ENCODE measurements around the gene HEG1. TPM values are rescaled to one million over a fixed set of nuclear protein-coding genes. Genes with fewer than 3 reads are reported as not detected.
A peak's percentile ranks its signal among the peaks of the same experiment; 100 is the strongest.

HEG1 gene
- total RNA-seq, 5 donors from 2014 or later (not counting 1 experiment from before 2014, with no cell fraction given) = 22.6 to 27.6 (median 25.6) TPM

DNA sequence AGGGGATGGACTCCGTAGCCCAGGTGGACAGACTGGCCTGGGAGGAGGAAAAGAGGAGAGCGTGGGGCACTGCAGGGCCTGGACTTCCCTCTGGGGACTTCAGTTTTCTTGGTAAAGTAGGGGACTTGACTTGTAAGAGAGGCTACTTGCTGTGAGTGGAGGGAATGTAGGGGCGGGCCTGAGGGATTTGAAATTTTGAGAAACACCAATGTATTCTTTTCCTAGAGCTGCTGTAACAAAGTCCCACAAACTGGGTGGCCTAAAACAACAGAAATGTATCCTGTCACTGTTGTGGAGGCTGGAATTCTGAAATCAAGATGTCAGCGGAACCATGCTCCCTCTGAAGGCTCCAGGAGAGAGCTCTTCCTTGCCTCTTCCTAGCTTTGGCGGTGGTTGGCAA, 5.8 kb upstream of the HEG1 start:
- DNase-seq (no peak), ATAC-seq (replicated peaks in 1 of 4) (no peak)
- peaks cover 3 to 9% of the 10 kb centered on the region in 2 experiments for H3K27me3 ChIP-seq (replicated peaks in 1 of 2; ENCODE audit: control insufficient read depth in 2 of 2, extremely low read depth in 1 of 2, insufficient read depth in 2 of 2, low read length in 1 of 2)
- POLR2A ChIA-PET = no interaction called here
- H3K4me3 ChIP-seq (ENCODE audit: control insufficient read depth in 1 of 2, extremely low read depth in 1 of 2, low read length in 1 of 2) = no peak overlapping the region
- no peaks in the 10 kb centered on the region for H3K4me1 ChIP-seq (ENCODE audit: control insufficient read depth in 1 of 2, extremely low read depth in 1 of 2, insufficient read depth in 2 of 2, low read length in 2 of 2)
- Mint-ChIP-seq H3K36me3 (no peaks in the 10 kb centered on the region), H3K4me1 (peaks cover under 1 to 5% (median 2%) of the 10 kb centered on the region in 3 donors), H3K27ac (no peak overlapping the region), H3K27me3 (peaks cover 16 to 17% of the 10 kb centered on the region in 2 donors), H3K9me3 (no peaks in the 10 kb centered on the region), H3K4me3 (no peak overlapping the region)
- no peaks in the 10 kb centered on the region for H3K9me3 ChIP-seq
- H3K36me3 ChIP-seq (ENCODE audit: control insufficient read depth in 2 of 2, extremely low read depth in 1 of 2, insufficient read depth in 1 of 2, low read length in 1 of 2) = no peaks in the 10 kb centered on the region
- H3K27ac ChIP-seq (ENCODE audit: low read length) = no peak overlapping the region
- CTCF ChIA-PET = interaction anchor here in 1 of 2 donors (0.6 kb wide), 1 partner anchor 377 kb away, joined by 4 read pairs; no protein-coding TSS in a partner anchor
- WGBS (ENCODE audit: insufficient coverage) = 84% methylated on average over 4 of the region's 5 CpGs

GRCh38 chr3:125061170-125061569, 5.4 kb upstream of the HEG1 start:
- whole genome bisulfite sequencing (ENCODE audit: insufficient coverage) = 79% methylated on average over 4 of the region's 4 CpGs
- Mint-ChIP-seq H3K4me3 (no peak overlapping the region), H3K27me3 (peaks cover 16 to 17% of the 10 kb centered on the region in 2 donors), H3K27ac (no peak overlapping the region), H3K36me3 (no peaks in the 10 kb centered on the region), H3K4me1 (peaks cover 5 to 10% (median 6%) of the 10 kb centered on the region in 3 donors), H3K9me3 (no peaks in the 10 kb centered on the region)
- Histone ChIP-seq H3K9me3 (no peaks in the 10 kb centered on the region), H3K27ac (ENCODE audit: low read length) (no peak overlapping the region), H3K4me1 (ENCODE audit: control insufficient read depth in 1 of 2, extremely low read depth in 1 of 2, insufficient read depth in 2 of 2, low read length in 2 of 2) (peaks cover 0 to 5% of the 10 kb centered on the region in 2 experiments), H3K4me3 (ENCODE audit: control insufficient read depth in 1 of 2, extremely low read depth in 1 of 2, low read length in 1 of 2) (no peak overlapping the region), H3K27me3 (replicated peaks in 1 of 2; ENCODE audit: control insufficient read depth in 2 of 2, extremely low read depth in 1 of 2, insufficient read depth in 2 of 2, low read length in 1 of 2) (peaks cover 3 to 9% of the 10 kb centered on the region in 2 experiments), H3K36me3 (ENCODE audit: control insufficient read depth in 2 of 2, extremely low read depth in 1 of 2, insufficient read depth in 1 of 2, low read length in 1 of 2) (no peaks in the 10 kb centered on the region)
- ATAC-seq (replicated peaks in 1 of 4) (no peak), DNase-seq (no peak)
- CTCF ChIA-PET = interaction anchor here in 1 of 2 donors (0.6 kb wide), 1 partner anchor 377 kb away, joined by 4 read pairs; no protein-coding TSS in a partner anchor
- POLR2A ChIA-PET = no interaction called here

GRCh38 chr3:125059488-125060245, 3.9 kb upstream of the HEG1 start:
- WGBS (ENCODE audit: insufficient coverage) = 88% methylated on average over 7 of the region's 7 CpGs
- no peak for ATAC-seq (replicated peaks in 1 of 4)
- H3K36me3 ChIP-seq (ENCODE audit: control insufficient read depth in 2 of 2, extremely low read depth in 1 of 2, insufficient read depth in 1 of 2, low read length in 1 of 2) = no peaks in the 10 kb centered on the region
- ChIA-PET POLR2A (interaction anchor here in 1 of 2 donors (0.6 kb wide), 1 partner anchor 53 kb away, joined by 5 read pairs; no protein-coding TSS in a partner anchor), CTCF (no interaction called here)
- no peaks in the 10 kb centered on the region for H3K9me3 ChIP-seq
- Mint-ChIP-seq H3K4me1 (peaks cover 7 to 14% (median 10%) of the 10 kb centered on the region in 3 donors), H3K4me3 (no peak overlapping the region), H3K36me3 (no peaks in the 10 kb centered on the region), H3K27ac (no peak overlapping the region), H3K27me3 (peaks cover 16 to 17% of the 10 kb centered on the region in 2 donors), H3K9me3 (no peaks in the 10 kb centered on the region)
- DNase-seq = no peak
- H3K27me3 ChIP-seq (replicated peaks in 1 of 2; ENCODE audit: control insufficient read depth in 2 of 2, extremely low read depth in 1 of 2, insufficient read depth in 2 of 2, low read length in 1 of 2) = peaks cover 3 to 9% of the 10 kb centered on the region in 2 experiments
- no peak overlapping the region for H3K27ac ChIP-seq (ENCODE audit: low read length)
- no peak overlapping the region for H3K4me3 ChIP-seq (ENCODE audit: control insufficient read depth in 1 of 2, extremely low read depth in 1 of 2, low read length in 1 of 2)
- H3K4me1 ChIP-seq (ENCODE audit: control insufficient read depth in 1 of 2, extremely low read depth in 1 of 2, insufficient read depth in 2 of 2, low read length in 2 of 2) = peaks cover 3 to 10% of the 10 kb centered on the region in 2 experiments

GRCh38 chr3:125058959-125059358, 3.2 kb upstream of the HEG1 start:
- DNase-seq (no peak), ATAC-seq (replicated peaks in 1 of 4) (no peak)
- H3K36me3 ChIP-seq (ENCODE audit: control insufficient read depth in 2 of 2, extremely low read depth in 1 of 2, insufficient read depth in 1 of 2, low read length in 1 of 2) = no peaks in the 10 kb centered on the region
- no peaks in the 10 kb centered on the region for H3K9me3 ChIP-seq
- H3K4me3 ChIP-seq (ENCODE audit: control insufficient read depth in 1 of 2, extremely low read depth in 1 of 2, low read length in 1 of 2) = no peak overlapping the region
- H3K27ac ChIP-seq (ENCODE audit: low read length) = no peak overlapping the region
- H3K4me1 ChIP-seq (ENCODE audit: control insufficient read depth in 1 of 2, extremely low read depth in 1 of 2, insufficient read depth in 2 of 2, low read length in 2 of 2) = peaks cover 10 to 16% of the 10 kb centered on the region in 2 experiments
- POLR2A ChIA-PET = no interaction called here
- Mint-ChIP-seq H3K4me1 (peaks cover 13 to 21% (median 17%) of the 10 kb centered on the region in 3 donors), H3K27ac (no peak overlapping the region), H3K4me3 (no peak overlapping the region), H3K9me3 (no peaks in the 10 kb centered on the region), H3K36me3 (no peaks in the 10 kb centered on the region), H3K27me3 (peaks cover 16 to 17% of the 10 kb centered on the region in 2 donors)
- WGBS (ENCODE audit: insufficient coverage) = 100% methylated on average over 1 of the region's 3 CpGs
- CTCF ChIA-PET = no interaction called here
- peaks cover 3 to 9% of the 10 kb centered on the region in 2 experiments for H3K27me3 ChIP-seq (replicated peaks in 1 of 2; ENCODE audit: control insufficient read depth in 2 of 2, extremely low read depth in 1 of 2, insufficient read depth in 2 of 2, low read length in 1 of 2)

GRCh38 chr3:125058529-125058928, 2.7 kb upstream of the HEG1 start:
- H3K4me1 Mint-ChIP-seq = peaks cover 17 to 25% (median 21%) of the 10 kb centered on the region in 3 donors
- WGBS (ENCODE audit: insufficient coverage) = 96% methylated on average over 2 of the region's 3 CpGs
- no peaks in the 10 kb centered on the region for H3K36me3 ChIP-seq (ENCODE audit: control insufficient read depth in 2 of 2, extremely low read depth in 1 of 2, insufficient read depth in 1 of 2, low read length in 1 of 2)
- ChIA-PET POLR2A (interaction anchor here in 1 of 2 donors (0.8 kb wide), 1 partner anchor 35 kb away, joined by 3 read pairs; no protein-coding TSS in a partner anchor), CTCF (no interaction called here)
- H3K36me3 Mint-ChIP-seq = no peaks in the 10 kb centered on the region
- peaks cover 12 to 14% of the 10 kb centered on the region in 2 donors for H3K27me3 Mint-ChIP-seq
- H3K27ac Mint-ChIP-seq = no peak overlapping the region
- no peaks in the 10 kb centered on the region for H3K9me3 Mint-ChIP-seq
- no peaks in the 10 kb centered on the region for H3K9me3 ChIP-seq
- peaks cover 3 to 9% of the 10 kb centered on the region in 2 experiments for H3K27me3 ChIP-seq (replicated peaks in 1 of 2; ENCODE audit: control insufficient read depth in 2 of 2, extremely low read depth in 1 of 2, insufficient read depth in 2 of 2, low read length in 1 of 2)
- no peak overlapping the region for H3K4me3 ChIP-seq (ENCODE audit: control insufficient read depth in 1 of 2, extremely low read depth in 1 of 2, low read length in 1 of 2)
- peaks cover 15 to 20% of the 10 kb centered on the region in 2 experiments for H3K4me1 ChIP-seq (ENCODE audit: control insufficient read depth in 1 of 2, extremely low read depth in 1 of 2, insufficient read depth in 2 of 2, low read length in 2 of 2)
- DNase-seq (no peak), ATAC-seq (replicated peaks in 1 of 4) (no peak)
- no peak overlapping the region for H3K4me3 Mint-ChIP-seq
- H3K27ac ChIP-seq (ENCODE audit: low read length) = no peak overlapping the region

DNA sequence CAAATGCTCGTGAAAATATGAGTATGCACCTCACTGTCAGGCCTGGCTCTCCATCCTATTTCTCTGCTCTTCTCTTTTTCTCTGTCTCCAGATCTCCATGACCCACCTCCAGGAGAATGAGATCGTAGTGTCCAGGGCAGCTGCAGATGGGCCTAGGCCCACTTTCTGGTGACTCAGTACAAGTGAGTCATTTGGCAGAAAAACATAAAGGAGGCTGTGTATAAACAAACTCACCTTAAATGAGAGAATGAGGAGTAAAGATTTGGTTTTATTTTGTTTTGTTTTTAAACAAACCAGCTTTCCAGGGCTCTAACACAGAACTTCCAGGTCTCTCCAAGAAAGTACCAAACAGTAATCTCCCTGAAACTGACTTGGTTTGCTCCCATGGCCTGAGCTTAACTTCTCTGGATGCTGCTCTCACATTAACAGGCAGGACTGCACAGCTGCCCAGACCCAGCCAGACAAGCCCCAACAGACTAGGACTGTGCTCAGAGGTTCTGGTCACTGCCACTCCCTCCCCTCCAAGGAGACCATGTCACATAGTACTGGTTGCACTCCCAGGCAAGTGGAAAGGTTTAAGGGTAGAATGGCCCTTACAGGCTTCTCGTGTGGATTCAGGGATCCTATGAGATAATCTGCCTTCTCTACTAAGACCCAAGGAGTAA, 1.5 kb upstream of the HEG1 start:
- Mint-ChIP-seq H3K4me3 (peak overlapping the region; percentile 47 to 64 (median 58)), H3K27me3 (peaks cover 10 to 11% of the 10 kb centered on the region in 2 donors), H3K9me3 (no peaks in the 10 kb centered on the region), H3K4me1 (peaks cover 29 to 37% (median 33%) of the 10 kb centered on the region in 3 donors), H3K36me3 (no peaks in the 10 kb centered on the region), H3K27ac (peak overlapping the region in 1 of 2 donors; percentile 50)
- CTCF ChIA-PET = no interaction called here
- Histone ChIP-seq H3K9me3 (no peaks in the 10 kb centered on the region), H3K36me3 (ENCODE audit: control insufficient read depth in 2 of 2, extremely low read depth in 1 of 2, insufficient read depth in 1 of 2, low read length in 1 of 2) (no peaks in the 10 kb centered on the region), H3K4me3 (ENCODE audit: control insufficient read depth in 1 of 2, extremely low read depth in 1 of 2, low read length in 1 of 2) (no peak overlapping the region), H3K27ac (ENCODE audit: low read length) (no peak overlapping the region), H3K27me3 (replicated peaks in 1 of 2; ENCODE audit: control insufficient read depth in 2 of 2, extremely low read depth in 1 of 2, insufficient read depth in 2 of 2, low read length in 1 of 2) (peaks cover 3 to 6% of the 10 kb centered on the region in 2 experiments), H3K4me1 (ENCODE audit: control insufficient read depth in 1 of 2, extremely low read depth in 1 of 2, insufficient read depth in 2 of 2, low read length in 2 of 2) (peaks cover 27 to 32% of the 10 kb centered on the region in 2 experiments)
- POLR2A ChIA-PET = no interaction called here
- 100% methylated on average over 1 of the region's 3 CpGs for WGBS (ENCODE audit: insufficient coverage)
- no peak for DNase-seq
- no peak for ATAC-seq (replicated peaks in 1 of 4)

Measured in T-cell (primary cell).